PC-3 (cell line): Measurements from ENCODE around the gene PIP5K1C. TPM values are rescaled to one million over a fixed set of nuclear protein-coding genes. Genes with fewer than 3 reads are reported as not detected.

Experiments used
- ATAC-seq: fragments of 200-7000 bp; cut with Tn5 transposase; 2 replicates; pipeline ENCODE4 v1.9.1; 2020; ENCODE audit warnings: mild to moderate bottlenecking, moderate library complexity
- BruUV-seq: library from RNA; stranded (reverse); fragments of 400-500 nt; replicated peaks from 2 replicates; lab custom pipeline; 2021; lab: Mats Ljungman, UMichigan
- CTCF ChIA-PET: fragments of 300-600 bp; sonication (Branson Sonifier 250); formaldehyde crosslinking; loops from one replicate; lab custom pipeline; 2022; ENCODE audit warnings: antibody characterized with exemption; lab: Charles Lee
- POLR2A ChIA-PET: fragments of 300-600 bp; sonication (Branson Sonifier 250); formaldehyde crosslinking; loops from one replicate; lab custom pipeline; 2022; ENCODE audit warnings: antibody characterized with exemption; ENCODE audit not compliant: unreplicated experiment; lab: Charles Lee
- DNase-seq: peaks from one replicate; pipeline ENCODE4 v3.0.0-alpha.2; 2015
- H2AFZ ChIP-seq: fragments of 300-600 bp; sonication (generic); 2 replicates; pipeline ENCODE4 v1.6.0; 2016; ENCODE audit warnings: antibody characterized with exemption, low read length
- H3F3A ChIP-seq: fragments of 300-600 bp; sonication (generic); one replicate; pipeline ENCODE4 v1.6.0; 2017; ENCODE audit warnings: antibody characterized with exemption, low read length, control low read depth, mild to moderate bottlenecking; ENCODE audit not compliant: unreplicated experiment
- H3K27ac ChIP-seq: fragments of 300-600 bp; sonication (generic); 2 replicates; pipeline ENCODE4 v1.5.1; 2016; ENCODE audit warnings: mild to moderate bottlenecking, low read length
- H3K27me3 ChIP-seq: fragments of 300-600 bp; sonication (generic); 2 replicates; pipeline ENCODE4 v1.6.1; 2016; ENCODE audit warnings: low read length, mixed read lengths
- H3K36me3 ChIP-seq: fragments of 300-600 bp; sonication (generic); 2 replicates; pipeline ENCODE4 v1.6.1; 2016; ENCODE audit warnings: low read depth, mixed run types, low read length, mixed read lengths
- H3K4me1 ChIP-seq: fragments of 300-600 bp; sonication (generic); 2 replicates; pipeline ENCODE4 v1.5.1; 2016; ENCODE audit warnings: low read length; ENCODE audit not compliant: insufficient read depth
- H3K4me2 ChIP-seq: fragments of 300-600 bp; sonication (generic); 2 replicates; pipeline ENCODE4 v1.6.0; 2016; ENCODE audit warnings: low read length
- H3K4me3 ChIP-seq: fragments of 300-600 bp; sonication (generic); 2 replicates; pipeline ENCODE4 v1.5.1; 2016; ENCODE audit warnings: mild to moderate bottlenecking, low read length, mixed read lengths
- H3K79me2 ChIP-seq: fragments of 300-600 bp; sonication (generic); 2 replicates; pipeline ENCODE4 v1.6.1; 2017; ENCODE audit warnings: low read length, mixed read lengths
- H3K9ac ChIP-seq: fragments of 300-600 bp; sonication (generic); 2 replicates; pipeline ENCODE4 v1.6.0; 2016; ENCODE audit warnings: mild to moderate bottlenecking, low read length
- H3K9me2 ChIP-seq: fragments of 300-600 bp; sonication (generic); replicated peaks from 2 replicates; pipeline ENCODE4 v1.6.1; 2016; ENCODE audit warnings: mixed run types, low read length, mixed read lengths
- H3K9me3 ChIP-seq: fragments of 300-600 bp; sonication (generic); 2 replicates; pipeline ENCODE4 v1.6.1; 2016; ENCODE audit warnings: low read length, mixed read lengths
- H4K20me1 ChIP-seq: fragments of 300-600 bp; sonication (generic); 2 replicates; pipeline ENCODE4 v1.6.1; 2016; ENCODE audit warnings: low read length, mixed read lengths
- EZH2 ChIP-seq: fragments of 300-600 bp; sonication (generic); IDR thresholded peaks from one replicate; pipeline ENCODE4 v1.6.1; 2017; ENCODE audit warnings: antibody characterized with exemption, mild to moderate bottlenecking, low read length; ENCODE audit not compliant: unreplicated experiment
- EZH2phosphoT487 ChIP-seq: fragments of 300-600 bp; sonication (generic); IDR thresholded peaks from 2 replicates; pipeline ENCODE4 v1.6.1; 2018; ENCODE audit warnings: mild to moderate bottlenecking, antibody characterized with exemption, low read length, borderline replicate concordance
- intact Hi-C: fragments of 100-400 bp; cut with micrococcal nuclease; formaldehyde crosslinking; loops from 2 replicates; pipeline ENCODE4 v1.9.0; 2023
- total RNA-seq: library from RNA; depleted of rRNA; stranded (reverse); fragments of >200 nt; gene quantifications from 2 replicates; pipeline ENCODE4 v1.2.3, GENCODE V29; 2014
- TF ChIP-seq, protein P1 (sequence below): fragments of 300-600 bp; sonication (generic); conservative IDR thresholded peaks from 2 replicates; pipeline ENCODE4 v1.5.1; 2017; ENCODE audit warnings: antibody characterized with exemption, low read depth, mild to moderate bottlenecking, low read length

The PIP5K1C gene
- total RNA-seq, 1 experiment from 2014 or later, result 16.1 TPM

DNA sequence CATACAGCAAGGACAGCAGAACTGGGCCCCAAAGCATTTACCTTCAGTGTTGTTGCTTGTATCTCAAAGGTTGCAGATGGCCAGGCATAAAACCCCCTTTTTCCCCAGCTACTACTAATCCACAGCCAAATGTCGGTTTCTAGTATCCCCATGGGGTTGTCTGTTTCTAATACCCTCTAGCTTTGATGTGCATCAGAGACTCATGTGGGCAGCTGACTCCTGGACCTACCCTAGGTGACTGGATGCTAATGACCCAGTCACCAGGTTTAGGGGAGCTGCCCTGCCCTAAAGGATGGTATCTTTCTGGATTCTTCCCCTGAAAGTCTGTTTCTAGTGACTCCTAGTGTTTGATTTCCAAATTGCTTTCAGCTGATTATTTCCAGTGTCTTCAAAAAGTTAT lies 31.8 kb upstream of the PIP5K1C start:
- Histone ChIP-seq H3K36me3 (no peaks in the 10 kb centered on the region), H3K9ac (no peak overlapping the region), H3F3A (no peaks in the 10 kb centered on the region), H2AFZ (no peak overlapping the region), H3K79me2 (no peaks in the 10 kb centered on the region), H3K9me2 (no peaks in the 10 kb centered on the region), H3K4me2 (no peak overlapping the region), H3K27ac (no peak overlapping the region), H4K20me1 (no peaks in the 10 kb centered on the region), H3K4me3 (no peak overlapping the region), H3K9me3 (no peaks in the 10 kb centered on the region), H3K4me1 (no peaks in the 10 kb centered on the region), H3K27me3 (no peaks in the 10 kb centered on the region)
- POLR2A ChIA-PET, result no interaction called here
- no TSS peak for BruUV-seq
- intact Hi-C loops, result no loop called here
- no peak for ATAC-seq
- no peak for DNase-seq
- CTCF ChIA-PET, result no interaction called here
- TF ChIP-seq EZH2phosphoT487 (no peak), EZH2 (no peak)
- TF ChIP-seq, protein P1, sequence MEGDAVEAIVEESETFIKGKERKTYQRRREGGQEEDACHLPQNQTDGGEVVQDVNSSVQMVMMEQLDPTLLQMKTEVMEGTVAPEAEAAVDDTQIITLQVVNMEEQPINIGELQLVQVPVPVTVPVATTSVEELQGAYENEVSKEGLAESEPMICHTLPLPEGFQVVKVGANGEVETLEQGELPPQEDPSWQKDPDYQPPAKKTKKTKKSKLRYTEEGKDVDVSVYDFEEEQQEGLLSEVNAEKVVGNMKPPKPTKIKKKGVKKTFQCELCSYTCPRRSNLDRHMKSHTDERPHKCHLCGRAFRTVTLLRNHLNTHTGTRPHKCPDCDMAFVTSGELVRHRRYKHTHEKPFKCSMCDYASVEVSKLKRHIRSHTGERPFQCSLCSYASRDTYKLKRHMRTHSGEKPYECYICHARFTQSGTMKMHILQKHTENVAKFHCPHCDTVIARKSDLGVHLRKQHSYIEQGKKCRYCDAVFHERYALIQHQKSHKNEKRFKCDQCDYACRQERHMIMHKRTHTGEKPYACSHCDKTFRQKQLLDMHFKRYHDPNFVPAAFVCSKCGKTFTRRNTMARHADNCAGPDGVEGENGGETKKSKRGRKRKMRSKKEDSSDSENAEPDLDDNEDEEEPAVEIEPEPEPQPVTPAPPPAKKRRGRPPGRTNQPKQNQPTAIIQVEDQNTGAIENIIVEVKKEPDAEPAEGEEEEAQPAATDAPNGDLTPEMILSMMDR, result no peak

DNA sequence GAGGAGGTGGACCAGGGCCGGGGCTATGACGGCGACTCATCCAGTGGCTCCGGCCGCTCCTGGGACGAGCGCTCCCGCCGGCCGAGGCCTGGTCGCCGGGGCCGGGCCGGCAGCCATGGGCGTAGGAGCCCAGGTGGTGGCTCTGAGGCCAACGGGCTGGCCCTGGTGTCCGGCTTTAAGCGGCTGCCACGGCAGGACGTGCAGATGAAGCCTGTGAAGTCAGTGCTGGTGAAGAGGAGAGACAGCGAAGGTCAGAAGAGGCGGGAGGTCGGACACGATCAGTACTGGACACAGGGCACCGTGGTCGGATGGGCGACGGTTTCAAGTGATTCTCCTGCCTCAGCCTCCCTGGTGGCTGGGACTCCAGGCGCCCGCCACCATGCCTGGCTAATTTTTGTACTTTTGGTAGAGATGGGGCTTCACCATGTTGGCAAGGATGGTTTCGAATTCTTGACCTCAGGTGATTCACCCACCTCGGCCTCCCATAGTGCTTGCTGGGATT lies 30.2 kb upstream of the PIP5K1C start:
- H3K9me3 ChIP-seq, result no peaks in the 10 kb centered on the region
- H3K4me1 ChIP-seq, result no peaks in the 10 kb centered on the region
- intact Hi-C loops, result no loop called here
- no TSS peak for BruUV-seq
- no peaks in the 10 kb centered on the region for H3F3A ChIP-seq
- POLR2A ChIA-PET, result no interaction called here
- no peak overlapping the region for H2AFZ ChIP-seq
- CTCF ChIA-PET, result no interaction called here
- H3K27me3 ChIP-seq, result no peaks in the 10 kb centered on the region
- DNase-seq, result no peak
- no peak for ATAC-seq
- H3K4me3 ChIP-seq, result no peak overlapping the region
- H3K9ac ChIP-seq, result no peak overlapping the region
- no peaks in the 10 kb centered on the region for H3K9me2 ChIP-seq
- TF ChIP-seq, protein P1, result no peak
- TF ChIP-seq EZH2phosphoT487 (no peak), EZH2 (no peak)
- H3K36me3 ChIP-seq, result no peaks in the 10 kb centered on the region
- H3K4me2 ChIP-seq, result no peak overlapping the region
- no peaks in the 10 kb centered on the region for H3K79me2 ChIP-seq
- no peaks in the 10 kb centered on the region for H4K20me1 ChIP-seq
- no peak overlapping the region for H3K27ac ChIP-seq

DNA sequence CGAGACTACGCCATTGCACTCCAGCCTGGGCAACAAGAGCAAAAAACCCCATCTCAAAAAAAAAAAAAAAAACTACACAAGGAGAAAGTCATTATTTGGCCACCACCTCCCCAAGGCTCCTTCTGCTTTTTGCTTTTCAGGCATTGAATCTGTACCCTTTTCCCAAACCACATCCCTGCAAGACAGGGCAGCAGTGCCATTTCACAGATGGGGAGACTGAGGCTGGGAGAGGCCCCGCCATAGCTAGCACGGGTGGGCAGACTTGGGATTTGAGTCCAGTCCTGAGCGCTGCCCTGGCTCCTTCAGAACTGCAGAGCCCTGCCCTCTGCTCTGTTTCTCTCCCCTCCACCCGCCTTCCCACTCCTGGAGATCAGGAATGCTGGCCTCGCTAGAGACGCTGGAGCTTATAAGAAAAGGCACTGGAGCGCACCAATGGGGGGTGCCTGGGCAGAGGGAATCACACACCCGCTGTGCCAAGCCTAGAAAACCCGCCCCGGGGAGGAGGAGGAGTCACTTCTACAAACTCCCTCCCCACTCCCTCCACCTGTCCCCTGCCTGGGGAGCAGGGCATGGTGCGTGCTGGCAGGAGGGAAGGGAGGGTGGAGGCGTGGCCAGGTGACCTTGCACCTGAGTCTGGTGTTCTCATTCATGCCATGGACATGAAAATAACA lies 25.5 kb upstream of the PIP5K1C start:
- H2AFZ ChIP-seq, result no peak overlapping the region
- ChIA-PET POLR2A (no interaction called here), CTCF (no interaction called here)
- no peaks in the 10 kb centered on the region for H3K36me3 ChIP-seq
- BruUV-seq, result no TSS peak
- no peaks in the 10 kb centered on the region; the same call in 1 of the 2 replicates for H3K4me1 ChIP-seq
- no peak overlapping the region for H3K9ac ChIP-seq
- H3K27ac ChIP-seq, result no peak overlapping the region
- H3K4me2 ChIP-seq, result no peak overlapping the region
- ATAC-seq, result no peak
- H3K9me2 ChIP-seq, result no peaks in the 10 kb centered on the region
- no peak for DNase-seq
- no peaks in the 10 kb centered on the region for H3K9me3 ChIP-seq
- H4K20me1 ChIP-seq, result no peaks in the 10 kb centered on the region
- intact Hi-C loops, result no loop called here
- no peaks in the 10 kb centered on the region for H3K79me2 ChIP-seq
- no peaks in the 10 kb centered on the region for H3F3A ChIP-seq
- TF ChIP-seq EZH2phosphoT487, result no peak
- TF ChIP-seq, protein P1, result no peak
- no peak for TF ChIP-seq EZH2
- H3K4me3 ChIP-seq, result no peak overlapping the region
- H3K27me3 ChIP-seq, result no peaks in the 10 kb centered on the region
